ENCODE data around the gene CLEC16A. TPM values are rescaled to one million over a fixed set of nuclear protein-coding genes. Genes with fewer than 3 reads are reported as not detected.

Gene CLEC16A
- total and polyA plus RNA-seq, 2 experiments from 2014 or later, result 9.9 to 24.1 TPM

DNA sequence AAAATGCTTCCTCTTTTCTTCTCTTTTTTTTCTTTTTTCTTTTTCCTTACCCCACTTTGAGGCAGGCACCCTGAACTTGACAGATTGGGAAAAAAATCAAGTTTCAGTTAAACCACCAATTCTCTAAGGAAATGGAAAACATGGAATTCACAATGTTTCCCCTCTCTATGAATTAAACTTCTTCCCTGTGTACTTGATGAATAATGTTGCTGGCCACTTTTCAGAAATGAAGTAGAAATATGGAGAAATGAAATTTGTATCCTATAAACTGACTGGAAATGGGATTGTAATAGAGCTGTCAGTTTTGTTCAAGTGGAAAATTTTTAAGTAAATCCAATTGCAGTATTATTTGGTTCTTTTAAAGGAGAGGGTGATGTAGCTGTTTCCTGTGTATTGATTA, 129.8 kb downstream of the CLEC16A start (continued):
- TF ChIP-seq, protein P1, sequence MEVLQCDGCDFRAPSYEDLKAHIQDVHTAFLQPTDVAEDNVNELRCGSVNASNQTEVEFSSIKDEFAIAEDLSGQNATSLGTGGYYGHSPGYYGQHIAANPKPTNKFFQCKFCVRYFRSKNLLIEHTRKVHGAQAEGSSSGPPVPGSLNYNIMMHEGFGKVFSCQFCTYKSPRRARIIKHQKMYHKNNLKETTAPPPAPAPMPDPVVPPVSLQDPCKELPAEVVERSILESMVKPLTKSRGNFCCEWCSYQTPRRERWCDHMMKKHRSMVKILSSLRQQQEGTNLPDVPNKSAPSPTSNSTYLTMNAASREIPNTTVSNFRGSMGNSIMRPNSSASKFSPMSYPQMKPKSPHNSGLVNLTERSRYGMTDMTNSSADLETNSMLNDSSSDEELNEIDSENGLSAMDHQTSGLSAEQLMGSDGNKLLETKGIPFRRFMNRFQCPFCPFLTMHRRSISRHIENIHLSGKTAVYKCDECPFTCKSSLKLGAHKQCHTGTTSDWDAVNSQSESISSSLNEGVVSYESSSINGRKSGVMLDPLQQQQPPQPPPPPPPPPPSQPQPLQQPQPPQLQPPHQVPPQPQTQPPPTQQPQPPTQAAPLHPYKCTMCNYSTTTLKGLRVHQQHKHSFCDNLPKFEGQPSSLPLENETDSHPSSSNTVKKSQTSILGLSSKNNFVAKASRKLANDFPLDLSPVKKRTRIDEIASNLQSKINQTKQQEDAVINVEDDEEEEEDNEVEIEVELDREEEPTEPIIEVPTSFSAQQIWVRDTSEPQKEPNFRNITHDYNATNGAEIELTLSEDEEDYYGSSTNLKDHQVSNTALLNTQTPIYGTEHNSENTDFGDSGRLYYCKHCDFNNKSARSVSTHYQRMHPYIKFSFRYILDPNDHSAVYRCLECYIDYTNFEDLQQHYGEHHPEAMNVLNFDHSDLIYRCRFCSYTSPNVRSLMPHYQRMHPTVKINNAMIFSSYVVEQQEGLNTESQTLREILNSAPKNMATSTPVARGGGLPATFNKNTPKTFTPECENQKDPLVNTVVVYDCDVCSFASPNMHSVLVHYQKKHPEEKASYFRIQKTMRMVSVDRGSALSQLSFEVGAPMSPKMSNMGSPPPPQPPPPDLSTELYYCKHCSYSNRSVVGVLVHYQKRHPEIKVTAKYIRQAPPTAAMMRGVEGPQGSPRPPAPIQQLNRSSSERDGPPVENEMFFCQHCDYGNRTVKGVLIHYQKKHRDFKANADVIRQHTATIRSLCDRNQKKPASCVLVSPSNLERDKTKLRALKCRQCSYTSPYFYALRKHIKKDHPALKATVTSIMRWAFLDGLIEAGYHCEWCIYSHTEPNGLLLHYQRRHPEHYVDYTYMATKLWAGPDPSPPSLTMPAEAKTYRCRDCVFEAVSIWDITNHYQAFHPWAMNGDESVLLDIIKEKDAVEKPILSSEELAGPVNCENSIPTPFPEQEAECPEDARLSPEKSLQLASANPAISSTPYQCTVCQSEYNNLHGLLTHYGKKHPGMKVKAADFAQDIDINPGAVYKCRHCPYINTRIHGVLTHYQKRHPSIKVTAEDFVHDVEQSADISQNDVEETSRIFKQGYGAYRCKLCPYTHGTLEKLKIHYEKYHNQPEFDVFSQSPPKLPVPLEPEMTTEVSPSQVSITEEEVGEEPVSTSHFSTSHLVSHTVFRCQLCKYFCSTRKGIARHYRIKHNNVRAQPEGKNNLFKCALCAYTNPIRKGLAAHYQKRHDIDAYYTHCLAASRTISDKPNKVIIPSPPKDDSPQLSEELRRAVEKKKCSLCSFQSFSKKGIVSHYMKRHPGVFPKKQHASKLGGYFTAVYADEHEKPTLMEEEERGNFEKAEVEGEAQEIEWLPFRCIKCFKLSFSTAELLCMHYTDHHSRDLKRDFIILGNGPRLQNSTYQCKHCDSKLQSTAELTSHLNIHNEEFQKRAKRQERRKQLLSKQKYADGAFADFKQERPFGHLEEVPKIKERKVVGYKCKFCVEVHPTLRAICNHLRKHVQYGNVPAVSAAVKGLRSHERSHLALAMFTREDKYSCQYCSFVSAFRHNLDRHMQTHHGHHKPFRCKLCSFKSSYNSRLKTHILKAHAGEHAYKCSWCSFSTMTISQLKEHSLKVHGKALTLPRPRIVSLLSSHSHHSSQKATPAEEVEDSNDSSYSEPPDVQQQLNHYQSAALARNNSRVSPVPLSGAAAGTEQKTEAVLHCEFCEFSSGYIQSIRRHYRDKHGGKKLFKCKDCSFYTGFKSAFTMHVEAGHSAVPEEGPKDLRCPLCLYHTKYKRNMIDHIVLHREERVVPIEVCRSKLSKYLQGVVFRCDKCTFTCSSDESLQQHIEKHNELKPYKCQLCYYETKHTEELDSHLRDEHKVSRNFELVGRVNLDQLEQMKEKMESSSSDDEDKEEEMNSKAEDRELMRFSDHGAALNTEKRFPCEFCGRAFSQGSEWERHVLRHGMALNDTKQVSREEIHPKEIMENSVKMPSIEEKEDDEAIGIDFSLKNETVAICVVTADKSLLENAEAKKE (CRISPR knock-in tag; IDR thresholded peaks at IDR 0.05), result no peak
- no peak for TF ChIP-seq JUNB (IDR thresholded peaks at IDR 0.05; ENCODE audit: unreplicated experiment)
- no peak for TF ChIP-seq CREB1 (CRISPR knock-in tag; IDR thresholded peaks at IDR 0.05; ENCODE audit: low read depth)
- no peak for TF ChIP-seq NANOG (IDR thresholded peaks at IDR 0.05; ENCODE audit: borderline replicate concordance)

DNA sequence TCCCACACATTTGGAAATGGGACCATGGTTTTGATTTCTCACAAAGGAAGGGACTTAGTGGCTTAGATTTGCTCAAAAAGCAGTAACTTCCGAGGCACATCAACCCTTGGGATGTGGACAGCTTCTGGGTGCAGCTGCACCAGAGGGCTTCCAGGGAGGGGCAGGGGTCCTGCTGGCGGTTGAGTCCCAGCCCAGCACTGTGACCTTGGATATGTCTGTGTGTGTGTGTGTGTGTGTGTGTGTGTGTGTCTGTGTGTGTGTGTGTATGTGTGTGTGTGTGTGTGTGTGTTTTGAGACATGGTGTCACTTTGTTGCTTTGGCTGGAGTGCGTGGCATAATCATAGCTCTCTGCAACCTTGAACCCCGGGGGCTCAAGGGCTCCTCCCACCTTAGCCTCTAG, 130.8 kb downstream of the CLEC16A start:
- no peak overlapping the region for H3K27ac ChIP-seq (ENCODE audit: low read depth)

More for the DNA sequence above, 130.8 kb downstream of the CLEC16A start:
- H3K36me3 Mint-ChIP-seq (ENCODE audit: low read depth), result no peaks in the 10 kb centered on the region
- H3K9me3 Mint-ChIP-seq, result no peaks in the 10 kb centered on the region
- Histone ChIP-seq H3K4me3 (no peak overlapping the region), H3F3A (replicated peaks; ENCODE audit: low read depth) (no peaks in the 10 kb centered on the region), H3K79me2 (replicated peaks; ENCODE audit: insufficient read depth) (no peaks in the 10 kb centered on the region), H3K4me1 (ENCODE audit: insufficient read depth) (peaks cover 7% of the 10 kb centered on the region; the same call in 1 of the 2 replicates), H3K9me2 (ENCODE audit: insufficient read depth) (no peaks in the 10 kb centered on the region), H2AFZ (no peak overlapping the region), H3K27me3 (ENCODE audit: insufficient read depth) (no peaks in the 10 kb centered on the region), H4K20me1 (replicated peaks; ENCODE audit: insufficient read depth) (no peaks in the 10 kb centered on the region), H3K4me2 (no peak overlapping the region), H3K36me3 (ENCODE audit: insufficient read depth) (no peaks in the 10 kb centered on the region; the same call in 1 of the 2 replicates)
- DNase-seq (ENCODE audit: low spot score) (no peak), ATAC-seq (no peak)
- H3K4me3 Mint-ChIP-seq, result no peak overlapping the region
- TF ChIP-seq POLR2AphosphoS5 (IDR thresholded peaks at IDR 0.05; ENCODE audit: low read depth) (no peak), EZH2phosphoT487 (IDR thresholded peaks at IDR 0.05; ENCODE audit: unreplicated experiment) (no peak), NANOG (IDR thresholded peaks at IDR 0.05; ENCODE audit: borderline replicate concordance) (no peak), EZH2 (IDR thresholded peaks at IDR 0.05; ENCODE audit: low read depth, unreplicated experiment) (no peak), CREB1 (CRISPR knock-in tag; IDR thresholded peaks at IDR 0.05; ENCODE audit: low read depth) (no peak), ZNF331 (CRISPR knock-in tag; IDR thresholded peaks at IDR 0.05; ENCODE audit: low read depth) (no peak), JUNB (IDR thresholded peaks at IDR 0.05; ENCODE audit: unreplicated experiment) (no peak), STAT1 (IDR thresholded peaks at IDR 0.05; ENCODE audit: unreplicated experiment) (no peak)
- TF ChIP-seq, protein P2, sequence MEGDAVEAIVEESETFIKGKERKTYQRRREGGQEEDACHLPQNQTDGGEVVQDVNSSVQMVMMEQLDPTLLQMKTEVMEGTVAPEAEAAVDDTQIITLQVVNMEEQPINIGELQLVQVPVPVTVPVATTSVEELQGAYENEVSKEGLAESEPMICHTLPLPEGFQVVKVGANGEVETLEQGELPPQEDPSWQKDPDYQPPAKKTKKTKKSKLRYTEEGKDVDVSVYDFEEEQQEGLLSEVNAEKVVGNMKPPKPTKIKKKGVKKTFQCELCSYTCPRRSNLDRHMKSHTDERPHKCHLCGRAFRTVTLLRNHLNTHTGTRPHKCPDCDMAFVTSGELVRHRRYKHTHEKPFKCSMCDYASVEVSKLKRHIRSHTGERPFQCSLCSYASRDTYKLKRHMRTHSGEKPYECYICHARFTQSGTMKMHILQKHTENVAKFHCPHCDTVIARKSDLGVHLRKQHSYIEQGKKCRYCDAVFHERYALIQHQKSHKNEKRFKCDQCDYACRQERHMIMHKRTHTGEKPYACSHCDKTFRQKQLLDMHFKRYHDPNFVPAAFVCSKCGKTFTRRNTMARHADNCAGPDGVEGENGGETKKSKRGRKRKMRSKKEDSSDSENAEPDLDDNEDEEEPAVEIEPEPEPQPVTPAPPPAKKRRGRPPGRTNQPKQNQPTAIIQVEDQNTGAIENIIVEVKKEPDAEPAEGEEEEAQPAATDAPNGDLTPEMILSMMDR (conservative IDR thresholded peaks at IDR 0.05; ENCODE audit: low read depth in 2 of 2), result no peak
- TF ChIP-seq, protein P3, sequence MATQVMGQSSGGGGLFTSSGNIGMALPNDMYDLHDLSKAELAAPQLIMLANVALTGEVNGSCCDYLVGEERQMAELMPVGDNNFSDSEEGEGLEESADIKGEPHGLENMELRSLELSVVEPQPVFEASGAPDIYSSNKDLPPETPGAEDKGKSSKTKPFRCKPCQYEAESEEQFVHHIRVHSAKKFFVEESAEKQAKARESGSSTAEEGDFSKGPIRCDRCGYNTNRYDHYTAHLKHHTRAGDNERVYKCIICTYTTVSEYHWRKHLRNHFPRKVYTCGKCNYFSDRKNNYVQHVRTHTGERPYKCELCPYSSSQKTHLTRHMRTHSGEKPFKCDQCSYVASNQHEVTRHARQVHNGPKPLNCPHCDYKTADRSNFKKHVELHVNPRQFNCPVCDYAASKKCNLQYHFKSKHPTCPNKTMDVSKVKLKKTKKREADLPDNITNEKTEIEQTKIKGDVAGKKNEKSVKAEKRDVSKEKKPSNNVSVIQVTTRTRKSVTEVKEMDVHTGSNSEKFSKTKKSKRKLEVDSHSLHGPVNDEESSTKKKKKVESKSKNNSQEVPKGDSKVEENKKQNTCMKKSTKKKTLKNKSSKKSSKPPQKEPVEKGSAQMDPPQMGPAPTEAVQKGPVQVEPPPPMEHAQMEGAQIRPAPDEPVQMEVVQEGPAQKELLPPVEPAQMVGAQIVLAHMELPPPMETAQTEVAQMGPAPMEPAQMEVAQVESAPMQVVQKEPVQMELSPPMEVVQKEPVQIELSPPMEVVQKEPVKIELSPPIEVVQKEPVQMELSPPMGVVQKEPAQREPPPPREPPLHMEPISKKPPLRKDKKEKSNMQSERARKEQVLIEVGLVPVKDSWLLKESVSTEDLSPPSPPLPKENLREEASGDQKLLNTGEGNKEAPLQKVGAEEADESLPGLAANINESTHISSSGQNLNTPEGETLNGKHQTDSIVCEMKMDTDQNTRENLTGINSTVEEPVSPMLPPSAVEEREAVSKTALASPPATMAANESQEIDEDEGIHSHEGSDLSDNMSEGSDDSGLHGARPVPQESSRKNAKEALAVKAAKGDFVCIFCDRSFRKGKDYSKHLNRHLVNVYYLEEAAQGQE (IDR thresholded peaks at IDR 0.05; ENCODE audit: unreplicated experiment), result no peak
- H3K27ac Mint-ChIP-seq, result no peak overlapping the region
- peaks cover 21% of the 10 kb centered on the region for H3K4me1 Mint-ChIP-seq
- peaks cover 3% of the 10 kb centered on the region for H3K27me3 Mint-ChIP-seq (ENCODE audit: insufficient read depth, low read depth, poor library complexity)

All from GM23338 (cell line).